Hepatocyte (in vitro differentiated cells): Measurements from ENCODE around the gene TCTN1. TPM values are rescaled to one million over a fixed set of nuclear protein-coding genes. Genes with fewer than 3 reads are reported as not detected.

Experiments
- DNase-seq: peaks from one replicate; pipeline ENCODE4 v3.0.0-alpha.2; 2016; ENCODE audit warnings: low spot score
- H2AFZ ChIP-seq: fragments of 200-600 bp; sonication (generic); 2 replicates; pipeline ENCODE4 v1.6.0; 2016; ENCODE audit warnings: antibody characterized with exemption, mild to moderate bottlenecking
- H3K27ac ChIP-seq: fragments of 200-600 bp; sonication (generic); 2 replicates; pipeline ENCODE4 v1.5.1; 2016; ENCODE audit warnings: mild to moderate bottlenecking
- H3K27me3 ChIP-seq: fragments of 200-600 bp; sonication (generic); 2 replicates; pipeline ENCODE4 v1.6.1; 2016
- H3K36me3 ChIP-seq: fragments of 200-600 bp; sonication (generic); replicated peaks from 2 replicates; pipeline ENCODE4 v1.5.1; 2016; ENCODE audit warnings: low read depth; ENCODE audit not compliant: insufficient read depth
- H3K4me1 ChIP-seq: fragments of 200-600 bp; sonication (generic); 2 replicates; pipeline ENCODE4 v1.5.1; 2016; ENCODE audit warnings: mild to moderate bottlenecking, moderate library complexity; ENCODE audit not compliant: insufficient read depth
- H3K4me2 ChIP-seq: fragments of 200-600 bp; sonication (generic); 2 replicates; pipeline ENCODE4 v1.6.0; 2016
- H3K4me3 ChIP-seq: fragments of 200-600 bp; sonication (generic); 2 replicates; pipeline ENCODE4 v1.5.1; 2016; ENCODE audit warnings: mild to moderate bottlenecking
- H3K79me2 ChIP-seq: fragments of 200-600 bp; sonication (generic); 2 replicates; pipeline ENCODE4 v1.6.0; 2017; ENCODE audit warnings: mild to moderate bottlenecking
- H3K9me2 ChIP-seq: fragments of 200-600 bp; sonication (generic); replicated peaks from 2 replicates; pipeline ENCODE4 v1.6.0; 2017; ENCODE audit warnings: mild to moderate bottlenecking; ENCODE audit not compliant: insufficient read depth
- H3K9me3 ChIP-seq: fragments of 200-600 bp; sonication (generic); 2 replicates; pipeline ENCODE4 v1.5.1; 2016; ENCODE audit warnings: low read depth, mild to moderate bottlenecking
- H4K20me1 ChIP-seq: fragments of 200-600 bp; sonication (generic); 2 replicates; pipeline ENCODE4 v1.6.0; 2016; ENCODE audit warnings: mild to moderate bottlenecking; ENCODE audit not compliant: insufficient read depth, poor library complexity, severe bottlenecking
- EZH2 ChIP-seq: fragments of 200-600 bp; sonication (generic); IDR thresholded peaks from 2 replicates; pipeline ENCODE4 v1.6.1; 2016; ENCODE audit warnings: antibody characterized with exemption, mild to moderate bottlenecking, borderline replicate concordance
- EZH2phosphoT487 ChIP-seq: fragments of 200-600 bp; sonication (generic); IDR thresholded peaks from one replicate; pipeline ENCODE4 v1.6.1; 2018; ENCODE audit warnings: antibody characterized with exemption, mild to moderate bottlenecking, low read depth, moderate library complexity; ENCODE audit not compliant: unreplicated experiment, severe bottlenecking
- WGBS: methylation state at CpG from one replicate; pipeline ENCODE4 v1.1.6; 2016; ENCODE audit warnings: low lambda C conversion rate; ENCODE audit errors: missing lambda C conversion rate; 5-methylcytosine and 5-hydroxymethylcytosine counted together
- polyA plus RNA-seq: library from polyadenylated mRNA; unstranded; fragments of >200 nt; fragmentation: Nextera tagmentation; extraction: Ambion mirVana; gene quantifications from 2 replicates; pipeline ENCODE4 v1.2.1, GENCODE V29; 2016
- total RNA-seq: library from RNA; depleted of rRNA; stranded (reverse); fragments of >200 nt; gene quantifications from 2 replicates; pipeline ENCODE4 v1.2.3, GENCODE V29; 2014
- TF ChIP-seq, protein P1 (sequence below): fragments of 200-600 bp; sonication (generic); IDR thresholded peaks from 2 replicates; pipeline ENCODE4 v1.5.1; 2016; ENCODE audit warnings: antibody characterized with exemption, mild to moderate bottlenecking; ENCODE audit not compliant: poor library complexity

The TCTN1 gene
- total and polyA plus RNA-seq, 2 experiments from 2014 or later, result 39.0 to 40.6 TPM

DNA sequence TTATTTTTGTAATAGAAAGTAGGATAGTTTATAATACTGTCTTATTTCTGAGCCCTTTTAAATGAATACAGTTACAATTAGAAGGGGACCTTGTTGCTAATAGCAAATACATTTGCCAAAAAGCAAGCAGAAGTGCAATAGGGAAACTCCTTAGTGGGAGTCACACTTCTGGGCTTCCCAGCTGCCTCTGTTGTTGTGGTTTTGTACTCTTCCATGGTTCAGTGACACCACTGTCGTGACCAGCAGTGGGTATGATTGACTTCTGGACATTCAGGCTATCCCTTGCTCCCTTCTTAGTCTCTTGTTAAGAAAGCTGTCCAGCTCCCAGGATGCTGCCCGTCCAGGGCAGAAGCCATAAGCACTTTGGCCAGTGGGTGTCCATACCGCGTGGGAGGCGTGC lies 22.6 kb downstream of the TCTN1 start:
- Histone ChIP-seq H3K9me2 (no peaks in the 10 kb centered on the region), H3K4me1 (no peaks in the 10 kb centered on the region), H3K36me3 (no peaks in the 10 kb centered on the region), H4K20me1 (no peaks in the 10 kb centered on the region), H3K27me3 (no peaks in the 10 kb centered on the region), H3K79me2 (no peaks in the 10 kb centered on the region), H3K27ac (no peak overlapping the region), H3K9me3 (no peaks in the 10 kb centered on the region), H3K4me2 (no peak overlapping the region), H3K4me3 (no peak overlapping the region), H2AFZ (no peak overlapping the region)
- WGBS, result 96% methylated on average over 5 of the region's 5 CpGs
- no peak for DNase-seq
- no peak for TF ChIP-seq EZH2phosphoT487
- no peak for TF ChIP-seq EZH2
- TF ChIP-seq, protein P1, sequence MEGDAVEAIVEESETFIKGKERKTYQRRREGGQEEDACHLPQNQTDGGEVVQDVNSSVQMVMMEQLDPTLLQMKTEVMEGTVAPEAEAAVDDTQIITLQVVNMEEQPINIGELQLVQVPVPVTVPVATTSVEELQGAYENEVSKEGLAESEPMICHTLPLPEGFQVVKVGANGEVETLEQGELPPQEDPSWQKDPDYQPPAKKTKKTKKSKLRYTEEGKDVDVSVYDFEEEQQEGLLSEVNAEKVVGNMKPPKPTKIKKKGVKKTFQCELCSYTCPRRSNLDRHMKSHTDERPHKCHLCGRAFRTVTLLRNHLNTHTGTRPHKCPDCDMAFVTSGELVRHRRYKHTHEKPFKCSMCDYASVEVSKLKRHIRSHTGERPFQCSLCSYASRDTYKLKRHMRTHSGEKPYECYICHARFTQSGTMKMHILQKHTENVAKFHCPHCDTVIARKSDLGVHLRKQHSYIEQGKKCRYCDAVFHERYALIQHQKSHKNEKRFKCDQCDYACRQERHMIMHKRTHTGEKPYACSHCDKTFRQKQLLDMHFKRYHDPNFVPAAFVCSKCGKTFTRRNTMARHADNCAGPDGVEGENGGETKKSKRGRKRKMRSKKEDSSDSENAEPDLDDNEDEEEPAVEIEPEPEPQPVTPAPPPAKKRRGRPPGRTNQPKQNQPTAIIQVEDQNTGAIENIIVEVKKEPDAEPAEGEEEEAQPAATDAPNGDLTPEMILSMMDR, result no peak

DNA sequence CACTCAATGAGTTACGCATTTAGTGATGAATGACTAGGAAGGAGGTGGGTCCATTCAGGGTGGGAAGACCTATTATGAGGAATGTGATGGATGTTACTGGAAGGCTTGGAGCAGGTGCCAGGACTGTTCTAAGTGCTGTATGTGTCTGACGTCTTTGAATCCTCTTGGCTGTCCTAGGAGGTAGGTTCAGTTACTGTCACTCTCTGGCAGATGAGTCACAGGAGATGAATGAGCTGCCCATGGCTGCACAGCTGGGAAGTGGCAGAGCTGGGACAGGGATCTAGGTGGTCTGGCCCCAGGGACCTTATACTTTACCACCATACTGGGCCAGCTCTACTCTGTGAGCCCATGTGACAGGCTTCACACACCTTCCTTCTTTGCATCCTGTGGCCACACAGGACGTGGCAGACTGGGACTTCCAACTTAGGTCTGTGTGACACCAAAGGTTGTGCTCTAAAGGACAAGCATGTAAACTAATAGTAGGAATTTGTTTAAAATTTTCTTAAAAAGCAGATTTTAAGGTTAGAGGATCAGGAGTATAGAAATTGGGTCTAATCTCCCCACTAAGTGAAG lies 24.0 kb downstream of the TCTN1 start:
- Histone ChIP-seq H3K79me2 (no peaks in the 10 kb centered on the region), H3K9me3 (no peaks in the 10 kb centered on the region), H2AFZ (no peak overlapping the region), H3K4me1 (no peaks in the 10 kb centered on the region), H3K4me3 (no peak overlapping the region), H3K4me2 (no peak overlapping the region), H3K9me2 (no peaks in the 10 kb centered on the region), H3K27ac (no peak overlapping the region), H3K36me3 (no peaks in the 10 kb centered on the region), H3K27me3 (no peaks in the 10 kb centered on the region), H4K20me1 (no peaks in the 10 kb centered on the region)
- TF ChIP-seq EZH2 (no peak), EZH2phosphoT487 (no peak)
- TF ChIP-seq, protein P1, result no peak
- 67% methylated on average over 3 of the region's 3 CpGs for WGBS
- DNase-seq, result no peak

GRCh38 chr12:110638796-110639195 lies 24.9 kb downstream of the TCTN1 start:
- Histone ChIP-seq H2AFZ (no peak overlapping the region), H3K4me3 (no peak overlapping the region), H3K27me3 (no peaks in the 10 kb centered on the region), H3K4me2 (no peak overlapping the region), H4K20me1 (no peaks in the 10 kb centered on the region), H3K36me3 (no peaks in the 10 kb centered on the region), H3K9me3 (no peaks in the 10 kb centered on the region), H3K9me2 (no peaks in the 10 kb centered on the region), H3K4me1 (no peaks in the 10 kb centered on the region), H3K27ac (no peak overlapping the region), H3K79me2 (no peaks in the 10 kb centered on the region)
- no peak for TF ChIP-seq EZH2
- TF ChIP-seq, protein P1, result no peak
- TF ChIP-seq EZH2phosphoT487, result no peak
- WGBS, result 94% methylated on average over 5 of the region's 5 CpGs
- DNase-seq, result no peak
